ENCODE measurements around the gene ERBB2.
A peak's percentile ranks its signal among the peaks of the same experiment; 100 is the strongest.
"Not testable (repeated sequence)": the region's sequence is repeated elsewhere in the genome, so short reads cannot be mapped to it uniquely, and the experiment has no call there.

ERBB2 gene

GRCh38 chr17:39748444-39749034 is 48.7 kb downstream of the ERBB2 start:
- not testable (repeated sequence) for H3K4me1 ChIP-seq (ENCODE audit: insufficient read depth, low read length); H3K27ac ChIP-seq (ENCODE audit: low read length); H3K9me3 ChIP-seq (ENCODE audit: insufficient read depth, low read depth, low read length); H3K27me3 ChIP-seq (ENCODE audit: insufficient read depth, low read length); H3K4me3 ChIP-seq (ENCODE audit: low read length); H3K9ac ChIP-seq (ENCODE audit: low read depth, low read length)
- H3K36me3 ChIP-seq (ENCODE audit: insufficient read depth, low read depth, low read length), result peaks cover 31% of the 10 kb centered on the region

DNA sequence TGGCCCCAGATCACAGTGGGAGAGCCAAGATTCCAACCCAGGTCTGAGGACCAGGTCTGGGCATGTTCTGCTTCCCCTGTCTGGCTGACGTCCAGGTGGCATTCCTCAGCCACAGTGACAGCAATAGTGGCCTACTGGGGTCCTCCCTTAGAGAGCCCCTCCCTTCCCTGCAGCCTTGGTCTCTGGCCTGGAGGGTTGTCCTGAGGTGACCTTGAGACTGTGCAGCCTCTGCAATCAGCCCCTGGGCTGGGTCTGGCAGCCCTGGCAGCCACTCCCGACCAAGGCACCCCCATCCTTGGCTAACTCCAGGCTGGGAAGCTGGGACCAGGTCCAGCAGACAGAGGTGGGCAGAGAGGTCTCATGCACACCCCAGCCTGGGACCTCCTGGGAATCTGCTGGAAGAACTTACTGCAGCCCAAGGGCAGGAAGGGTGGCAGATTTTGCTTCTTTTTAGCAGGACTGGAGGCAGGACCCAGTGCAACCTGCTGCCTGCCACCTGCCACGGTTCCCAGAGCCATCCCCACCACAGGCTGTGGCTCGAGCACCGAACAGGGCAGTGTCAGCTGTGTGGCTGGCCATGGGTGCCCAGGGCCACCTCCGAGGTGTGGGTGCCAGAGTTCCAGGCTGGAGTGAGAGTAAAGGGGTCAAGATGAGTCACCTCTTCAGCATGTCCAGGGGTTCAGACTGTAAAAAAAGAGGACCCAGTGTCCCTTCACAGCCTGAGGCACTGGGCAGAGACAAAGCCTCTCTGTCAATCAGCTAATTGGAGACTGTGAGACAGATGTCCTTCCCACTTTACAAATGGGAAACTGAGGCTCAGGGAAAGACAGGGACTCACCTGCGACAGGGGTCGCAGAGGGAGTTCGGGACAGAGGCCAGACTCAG is 50.5 kb downstream of the ERBB2 start:
- H3K27ac ChIP-seq (ENCODE audit: low read length), result no peak overlapping the region
- H3K9ac ChIP-seq (ENCODE audit: low read depth, low read length), result 0 out of 2 replicates have a peak overlapping the region, but pooled peaks have one; percentile 27
- H3K4me1 ChIP-seq (ENCODE audit: insufficient read depth, low read length), result peaks cover 4% of the 10 kb centered on the region

DNA sequence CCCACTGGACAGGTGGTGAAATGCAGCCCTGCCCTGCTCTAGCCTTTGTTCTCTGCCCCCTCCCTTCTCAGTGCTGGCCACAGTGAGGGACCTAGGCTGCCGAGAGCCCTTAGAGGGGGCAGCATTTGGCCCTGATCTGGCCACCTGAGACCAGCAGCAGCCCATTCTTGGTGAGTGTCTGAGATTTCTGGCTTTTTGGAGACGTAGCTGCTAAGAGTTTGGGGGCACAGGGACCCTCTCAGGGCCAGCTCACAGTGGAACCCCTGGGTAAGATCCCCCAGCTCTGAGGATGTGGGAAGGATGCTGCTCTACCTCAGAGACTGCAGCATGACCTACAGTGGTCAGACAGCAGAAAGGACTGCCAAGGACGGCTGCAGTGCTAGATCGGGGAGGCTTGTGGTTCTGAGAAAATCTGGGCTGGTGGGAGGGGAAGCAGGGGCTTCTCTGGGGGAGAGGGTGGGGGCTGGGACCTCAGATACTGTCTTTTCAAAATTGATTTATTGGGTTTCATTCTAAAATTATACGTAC is 51.2 kb downstream of the ERBB2 start:
- Histone ChIP-seq H3K27me3 (ENCODE audit: insufficient read depth, low read length) (peaks cover 23% of the 10 kb centered on the region), H3K27ac (ENCODE audit: low read length) (no peak overlapping the region), H3K36me3 (ENCODE audit: insufficient read depth, low read depth, low read length) (peaks cover 6% of the 10 kb centered on the region), H3K4me1 (ENCODE audit: insufficient read depth, low read length) (peaks cover 10% of the 10 kb centered on the region), H3K9me3 (ENCODE audit: insufficient read depth, low read depth, low read length) (no peaks in the 10 kb centered on the region), H3K9ac (ENCODE audit: low read depth, low read length) (no peak overlapping the region), H3K4me3 (ENCODE audit: low read length) (no peak overlapping the region)

More for the DNA sequence above, 50.5 kb downstream of the ERBB2 start:
- H3K9me3 ChIP-seq (ENCODE audit: insufficient read depth, low read depth, low read length), result no peaks in the 10 kb centered on the region
- H3K4me3 ChIP-seq (ENCODE audit: low read length), result no peak overlapping the region
- peaks cover 13% of the 10 kb centered on the region for H3K36me3 ChIP-seq (ENCODE audit: insufficient read depth, low read depth, low read length)
- H3K27me3 ChIP-seq (ENCODE audit: insufficient read depth, low read length), result peaks cover 16% of the 10 kb centered on the region

DNA sequence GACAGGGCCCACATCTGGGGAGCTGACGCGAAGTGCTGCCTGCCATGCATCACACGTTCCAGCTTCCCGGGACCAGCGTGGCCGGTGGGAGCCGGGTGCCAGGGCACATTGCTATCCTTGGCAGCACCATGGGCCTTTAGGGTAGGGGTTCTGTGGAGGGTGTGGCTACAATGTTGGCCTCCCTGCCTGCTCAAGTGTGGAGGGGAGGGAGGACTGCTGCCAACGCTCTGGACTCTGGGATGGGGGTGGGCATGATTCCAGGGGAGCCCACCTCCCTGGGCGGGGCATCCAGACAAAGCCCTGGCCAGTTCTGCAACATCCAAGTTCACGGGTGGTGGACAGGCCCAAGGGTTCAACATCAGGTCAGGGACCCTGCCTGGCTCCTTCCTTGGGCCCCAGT is 51.8 kb downstream of the ERBB2 start:
- no peak overlapping the region for H3K9ac ChIP-seq (ENCODE audit: low read depth, low read length)
- H3K36me3 ChIP-seq (ENCODE audit: insufficient read depth, low read depth, low read length), result 0 out of 2 replicates have a peak, but pooled peaks cover under 1% of the 10 kb centered on the region
- H3K27me3 ChIP-seq (ENCODE audit: insufficient read depth, low read length), result peaks cover 29% of the 10 kb centered on the region
- peaks cover 16% of the 10 kb centered on the region for H3K4me1 ChIP-seq (ENCODE audit: insufficient read depth, low read length)
- no peaks in the 10 kb centered on the region for H3K9me3 ChIP-seq (ENCODE audit: insufficient read depth, low read depth, low read length)
- H3K27ac ChIP-seq (ENCODE audit: low read length), result no peak overlapping the region
- H3K4me3 ChIP-seq (ENCODE audit: low read length), result no peak overlapping the region

- H3K9ac ChIP-seq (ENCODE audit: low read depth, low read length), result peak overlapping the region; percentile 4; the same call in 1 of the 2 replicates
- peaks cover 36% of the 10 kb centered on the region for H3K27me3 ChIP-seq (ENCODE audit: insufficient read depth, low read length)
- no peak overlapping the region for H3K27ac ChIP-seq (ENCODE audit: low read length)
- no peak overlapping the region for H3K4me3 ChIP-seq (ENCODE audit: low read length)
- H3K9me3 ChIP-seq (ENCODE audit: insufficient read depth, low read depth, low read length), result no peaks in the 10 kb centered on the region
- no peaks in the 10 kb centered on the region for H3K36me3 ChIP-seq (ENCODE audit: insufficient read depth, low read depth, low read length)
- H3K4me1 ChIP-seq (ENCODE audit: insufficient read depth, low read length), result peaks cover 16% of the 10 kb centered on the region
These were observed 52.5 kb downstream of the ERBB2 start for GRCh38 chr17:39752241-39752881.

GRCh38 chr17:39753514-39754160 is 53.8 kb downstream of the ERBB2 start:
- H3K36me3 ChIP-seq (ENCODE audit: insufficient read depth, low read depth, low read length), result no peaks in the 10 kb centered on the region
- H3K4me1 ChIP-seq (ENCODE audit: insufficient read depth, low read length), result peaks cover 16% of the 10 kb centered on the region
- no peak overlapping the region for H3K27ac ChIP-seq (ENCODE audit: low read length)

GRCh38 chr17:39754161-39754957 is 54.5 kb downstream of the ERBB2 start:
- H3K9ac ChIP-seq (ENCODE audit: low read depth, low read length), result peak overlapping the region; percentile 70; the same call in 1 of the 2 replicates
- H3K9me3 ChIP-seq (ENCODE audit: insufficient read depth, low read depth, low read length), result no peaks in the 10 kb centered on the region
- H3K27ac ChIP-seq (ENCODE audit: low read length), result no peak overlapping the region
- H3K36me3 ChIP-seq (ENCODE audit: insufficient read depth, low read depth, low read length), result no peaks in the 10 kb centered on the region
- H3K4me3 ChIP-seq (ENCODE audit: low read length), result peak overlapping the region; percentile 75
- peaks cover 16% of the 10 kb centered on the region for H3K4me1 ChIP-seq (ENCODE audit: insufficient read depth, low read length)
- H3K27me3 ChIP-seq (ENCODE audit: insufficient read depth, low read length), result peaks cover 39% of the 10 kb centered on the region

More at GRCh38 chr17:39753514-39754160, 53.8 kb downstream of the ERBB2 start:
- Histone ChIP-seq H3K9ac (ENCODE audit: low read depth, low read length) (peak overlapping the region; percentile 70; the same call in 1 of the 2 replicates), H3K9me3 (ENCODE audit: insufficient read depth, low read depth, low read length) (no peaks in the 10 kb centered on the region), H3K4me3 (ENCODE audit: low read length) (peak overlapping the region; percentile 75; the same call in 1 of the 2 replicates), H3K27me3 (ENCODE audit: insufficient read depth, low read length) (peaks cover 39% of the 10 kb centered on the region)

- peak overlapping the region; percentile 75 for H3K4me3 ChIP-seq (ENCODE audit: low read length)
- peaks cover 16% of the 10 kb centered on the region for H3K4me1 ChIP-seq (ENCODE audit: insufficient read depth, low read length)
- H3K27ac ChIP-seq (ENCODE audit: low read length), result no peak overlapping the region
- H3K9ac ChIP-seq (ENCODE audit: low read depth, low read length), result no peak overlapping the region; the same call in 1 of the 2 replicates
- H3K9me3 ChIP-seq (ENCODE audit: insufficient read depth, low read depth, low read length), result no peaks in the 10 kb centered on the region
- peaks cover 39% of the 10 kb centered on the region for H3K27me3 ChIP-seq (ENCODE audit: insufficient read depth, low read length)
- no peaks in the 10 kb centered on the region for H3K36me3 ChIP-seq (ENCODE audit: insufficient read depth, low read depth, low read length)
These were observed 55.2 kb downstream of the ERBB2 start for GRCh38 chr17:39754958-39755553.

GRCh38 chr17:39755554-39756379 is 55.9 kb downstream of the ERBB2 start:
- Histone ChIP-seq H3K27me3 (ENCODE audit: insufficient read depth, low read length) (peaks cover 39% of the 10 kb centered on the region), H3K36me3 (ENCODE audit: insufficient read depth, low read depth, low read length) (no peaks in the 10 kb centered on the region), H3K27ac (ENCODE audit: low read length) (no peak overlapping the region), H3K4me1 (ENCODE audit: insufficient read depth, low read length) (peaks cover 16% of the 10 kb centered on the region), H3K9me3 (ENCODE audit: insufficient read depth, low read depth, low read length) (no peaks in the 10 kb centered on the region), H3K9ac (ENCODE audit: low read depth, low read length) (no peak overlapping the region), H3K4me3 (ENCODE audit: low read length) (0 out of 2 replicates have a peak overlapping the region, but pooled peaks have one; percentile 75)

Data from iPS-20b (cell line).